ENCODE measurements around the gene SPATS1.

Gene SPATS1, protein sequence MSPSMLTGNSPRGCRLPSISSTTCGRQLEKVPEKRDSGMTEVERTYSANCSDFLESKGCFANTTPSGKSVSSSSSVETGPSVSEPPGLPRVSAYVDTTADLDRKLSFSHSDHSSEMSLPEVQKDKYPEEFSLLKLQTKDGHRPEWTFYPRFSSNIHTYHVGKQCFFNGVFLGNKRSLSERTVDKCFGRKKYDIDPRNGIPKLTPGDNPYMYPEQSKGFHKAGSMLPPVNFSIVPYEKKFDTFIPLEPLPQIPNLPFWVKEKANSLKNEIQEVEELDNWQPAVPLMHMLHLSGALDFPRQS

DNA sequence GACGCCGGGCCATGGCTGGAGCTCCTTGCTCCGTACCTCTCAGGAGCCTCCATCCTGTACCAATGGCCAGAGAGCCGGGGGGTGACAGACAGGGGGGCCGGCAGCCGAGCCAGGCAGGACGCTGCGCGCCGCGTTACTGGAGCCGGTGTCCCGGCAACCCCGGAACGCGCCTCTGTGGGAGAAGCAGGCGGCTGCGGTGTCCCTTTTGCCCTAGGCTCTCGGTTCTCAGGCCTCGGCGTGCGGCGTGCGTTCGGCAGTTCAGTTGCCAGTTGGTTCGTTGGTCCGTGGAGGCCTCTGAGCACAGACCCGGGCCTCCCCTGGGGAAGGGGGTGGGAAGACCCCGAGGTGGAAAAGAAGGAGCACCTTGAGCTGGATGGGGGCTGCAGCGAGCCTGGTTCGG is at the start of gene SPATS1:
TSS of gene SPATS1 (plus strand) at position 162 of the 400 bp plus-strand sequence. CDS start 446 bp downstream, outside the sequence.
- Histone ChIP-seq H3K27ac (ENCODE audit: low read depth, low read length) (no peak within 1 kb of the TSS), H3K27me3 (ENCODE audit: control insufficient read depth, insufficient read depth, low read length) (peaks cover 31% of the 10 kb centered on the region), H3K4me1 (ENCODE audit: control insufficient read depth, insufficient read depth, low read length) (peaks cover 3% of the 10 kb centered on the region; the same call in 1 of the 2 replicates), H3K4me3 (ENCODE audit: low read depth, low read length) (peak within 1 kb of the TSS; percentile 16; the same call in 1 of the 2 replicates), H3K36me3 (ENCODE audit: control insufficient read depth, insufficient read depth, low read length) (no peaks in the 10 kb centered on the region), H3K9ac (ENCODE audit: low read length) (no peak within 1 kb of the TSS), H3K9me3 (ENCODE audit: control insufficient read depth, insufficient read depth, low read depth, low read length) (no peaks in the 10 kb centered on the region)

DNA sequence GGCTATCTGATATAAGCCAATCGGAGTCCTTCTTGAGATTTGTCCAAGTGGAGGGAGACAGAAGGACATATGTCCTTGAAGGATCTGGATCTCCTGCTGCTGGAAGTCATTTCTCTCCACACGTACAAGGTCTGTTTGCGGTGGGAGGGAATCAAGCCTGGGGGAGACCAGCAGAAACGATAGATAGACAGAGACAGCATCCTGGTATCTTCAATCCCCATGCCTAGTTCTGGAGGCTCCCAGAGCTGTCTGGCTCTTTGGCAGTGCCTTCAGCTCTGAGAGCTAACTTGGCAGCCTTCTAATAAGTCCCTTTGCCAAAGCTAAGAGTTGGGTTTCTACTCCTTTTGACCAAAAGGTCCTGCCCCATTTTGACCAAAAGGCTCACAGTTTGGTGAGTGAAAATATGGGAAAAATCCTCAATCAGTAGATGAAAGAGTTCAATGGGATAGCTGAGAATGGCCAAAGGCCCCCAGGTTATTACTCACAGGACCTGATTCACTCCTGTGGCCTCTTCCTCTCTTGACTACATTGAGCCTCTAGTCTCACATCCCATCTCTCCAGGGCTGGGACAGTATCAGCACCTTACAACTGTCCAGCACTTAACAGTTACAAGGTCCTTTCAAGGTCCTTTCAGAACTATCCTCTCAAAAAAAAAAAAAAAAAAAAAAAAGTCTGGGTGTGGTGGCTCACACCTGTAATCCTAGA is 49.6 kb upstream of the SPATS1 start:
- H3K27me3 ChIP-seq (ENCODE audit: control insufficient read depth, insufficient read depth, low read length) = peaks cover 77% of the 10 kb centered on the region
- peaks cover 8% of the 10 kb centered on the region for H3K4me1 ChIP-seq (ENCODE audit: control insufficient read depth, insufficient read depth, low read length)
- H3K9ac ChIP-seq (ENCODE audit: low read length) = no peak overlapping the region
- no peaks in the 10 kb centered on the region for H3K9me3 ChIP-seq (ENCODE audit: control insufficient read depth, insufficient read depth, low read depth, low read length)
- no peak overlapping the region for H3K4me3 ChIP-seq (ENCODE audit: low read depth, low read length)
- no peaks in the 10 kb centered on the region for H3K36me3 ChIP-seq (ENCODE audit: control insufficient read depth, insufficient read depth, low read length)
- no peak overlapping the region for H3K27ac ChIP-seq (ENCODE audit: low read depth, low read length)

DNA sequence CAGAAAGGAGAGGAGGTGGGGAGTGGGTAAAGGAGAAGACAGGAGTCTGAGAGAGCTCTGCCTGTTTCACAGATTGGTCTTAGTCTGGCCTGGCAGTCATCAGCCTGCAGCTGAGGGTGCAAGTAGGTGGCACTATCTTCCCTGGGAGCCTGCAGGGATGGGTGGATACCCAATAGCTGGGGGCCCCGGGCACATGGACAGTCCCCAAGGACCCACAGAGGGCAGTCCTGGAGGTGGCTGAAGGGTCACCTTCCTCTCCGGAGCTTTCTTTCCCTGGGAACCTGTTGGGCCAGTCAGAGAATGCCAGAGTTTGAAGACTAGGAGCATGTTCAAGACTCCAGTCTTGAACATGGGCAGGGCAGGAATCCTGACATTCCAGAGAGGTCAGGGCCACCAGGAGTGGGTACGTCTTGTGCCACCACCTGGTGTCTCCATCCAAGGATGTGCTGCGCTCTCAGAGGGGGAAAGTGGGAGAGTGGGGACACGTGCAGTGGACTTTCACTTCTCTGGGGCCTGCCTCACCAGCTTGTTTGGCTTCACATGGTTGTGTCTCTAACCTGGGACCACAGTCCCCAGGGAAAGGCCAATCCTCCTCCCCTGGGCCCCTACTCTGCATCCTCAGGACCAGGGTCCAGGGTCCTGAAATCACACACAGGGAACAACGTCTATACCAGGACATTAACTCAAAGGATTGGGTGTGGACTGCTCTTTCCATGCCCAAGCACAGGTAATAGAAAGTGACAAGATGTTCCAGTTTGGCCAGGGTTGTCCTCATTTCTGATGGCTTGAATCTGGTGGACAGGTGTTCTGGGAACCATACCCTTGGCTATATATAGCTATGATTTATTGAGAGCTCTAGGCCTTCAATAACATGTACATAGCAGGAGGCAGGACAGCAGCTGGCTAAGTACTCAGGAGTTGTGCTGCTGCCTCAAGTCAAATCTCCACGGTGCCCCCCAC is 47.3 kb upstream of the SPATS1 start:
- H3K27me3 ChIP-seq (ENCODE audit: control insufficient read depth, insufficient read depth, low read length) = peaks cover 73% of the 10 kb centered on the region

DNA sequence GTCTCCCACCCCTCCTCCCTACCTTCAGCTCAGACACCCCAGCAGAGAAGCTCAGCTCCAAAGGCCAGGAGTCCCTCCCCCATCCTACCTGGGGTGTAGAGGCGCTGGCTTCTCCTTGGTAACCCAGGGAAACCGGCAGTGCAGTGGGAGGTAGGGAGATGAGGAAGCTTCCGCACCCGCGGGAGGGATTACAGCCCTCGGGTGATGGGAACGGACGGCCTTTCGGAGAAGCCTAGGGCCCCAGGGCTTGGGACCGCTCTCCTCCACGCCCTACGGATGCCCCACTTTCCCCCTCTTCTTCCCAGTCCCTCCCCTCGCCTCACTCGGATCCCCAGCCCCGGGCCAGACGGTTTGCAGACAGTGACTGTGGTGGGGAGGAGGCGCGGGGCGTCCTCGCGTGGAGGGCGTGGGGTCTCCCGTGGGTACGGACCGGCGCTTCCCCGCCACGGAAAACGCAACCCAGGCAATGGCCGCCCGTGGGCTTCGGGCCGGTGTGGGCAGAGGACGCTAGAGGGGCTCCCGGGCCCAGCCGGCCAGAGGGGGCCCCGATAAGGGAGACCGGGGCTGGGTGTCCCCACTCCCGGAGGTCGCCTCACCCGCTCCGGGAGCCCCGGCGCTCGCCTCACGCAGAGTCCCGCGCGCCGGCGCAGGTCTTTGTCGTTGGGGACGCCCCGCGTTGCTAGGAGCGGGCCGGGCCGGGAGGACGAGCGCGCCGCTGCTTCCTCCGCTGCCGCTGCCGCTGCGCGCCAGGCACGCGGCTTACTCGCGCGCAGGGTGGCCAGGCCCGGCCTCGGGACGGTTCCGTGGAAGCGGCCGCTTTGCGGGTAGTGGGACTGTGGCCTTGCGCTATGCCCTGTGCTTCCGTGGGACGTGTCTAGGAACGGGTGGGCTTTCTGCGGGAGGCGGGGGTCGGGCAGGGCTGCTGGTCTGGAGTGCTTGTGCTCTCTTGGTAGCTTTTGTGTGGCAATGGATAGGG is 45.1 kb upstream of the SPATS1 start:
- no peak overlapping the region for H3K27ac ChIP-seq (ENCODE audit: low read depth, low read length)
- H3K9ac ChIP-seq (ENCODE audit: low read length) = peak overlapping the region; percentile 45

More for the DNA sequence above, 47.3 kb upstream of the SPATS1 start:
- H3K4me3 ChIP-seq (ENCODE audit: low read depth, low read length) = no peak overlapping the region
- H3K9me3 ChIP-seq (ENCODE audit: control insufficient read depth, insufficient read depth, low read depth, low read length) = no peaks in the 10 kb centered on the region
- no peak overlapping the region for H3K27ac ChIP-seq (ENCODE audit: low read depth, low read length)
- peaks cover 1% of the 10 kb centered on the region for H3K36me3 ChIP-seq (ENCODE audit: control insufficient read depth, insufficient read depth, low read length)
- H3K9ac ChIP-seq (ENCODE audit: low read length) = no peak overlapping the region
- peaks cover 8% of the 10 kb centered on the region for H3K4me1 ChIP-seq (ENCODE audit: control insufficient read depth, insufficient read depth, low read length)

DNA sequence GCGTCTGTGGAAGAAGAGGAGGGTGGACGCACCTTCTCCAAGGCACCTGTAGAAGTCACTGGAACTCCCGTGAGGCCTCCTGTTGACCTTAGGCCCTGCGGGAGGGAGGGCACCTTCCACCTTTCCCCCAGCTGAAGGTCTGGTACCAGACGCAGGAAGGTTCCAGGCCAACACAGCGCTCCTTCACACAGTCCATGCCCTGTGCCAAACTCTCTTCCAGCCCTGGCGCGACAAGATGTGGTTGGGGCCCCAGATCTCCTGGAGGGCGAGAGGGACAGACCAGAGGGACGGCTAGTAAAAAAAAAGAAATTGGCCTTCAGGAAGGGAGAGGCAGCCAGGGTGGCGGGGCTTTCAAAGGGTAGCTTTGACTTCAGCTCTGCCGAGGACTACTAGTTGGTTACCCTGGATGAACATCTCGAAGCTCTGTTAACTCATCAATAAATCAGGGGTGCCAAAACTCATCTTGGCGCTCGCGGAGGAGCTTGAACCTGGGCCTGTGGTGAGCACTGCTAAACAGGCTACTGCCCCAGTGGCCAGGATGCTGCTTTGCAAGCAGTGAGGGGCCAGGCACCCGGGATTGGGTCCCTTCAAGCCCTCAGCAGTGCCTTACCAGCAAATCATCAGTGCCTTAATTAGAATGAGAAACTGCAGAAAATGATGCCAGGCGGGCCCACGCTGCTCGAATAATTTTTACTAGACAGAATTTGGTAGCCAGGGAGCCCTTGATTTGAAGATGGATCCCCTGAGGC is 44.2 kb upstream of the SPATS1 start:
- peak overlapping the region; percentile 82 for H3K4me3 ChIP-seq (ENCODE audit: low read depth, low read length)
- H3K27me3 ChIP-seq (ENCODE audit: control insufficient read depth, insufficient read depth, low read length) = peaks cover 48% of the 10 kb centered on the region
- H3K9ac ChIP-seq (ENCODE audit: low read length) = peak overlapping the region; percentile 32
- no peaks in the 10 kb centered on the region for H3K9me3 ChIP-seq (ENCODE audit: control insufficient read depth, insufficient read depth, low read depth, low read length)
- H3K4me1 ChIP-seq (ENCODE audit: control insufficient read depth, insufficient read depth, low read length) = peaks cover 8% of the 10 kb centered on the region
- H3K36me3 ChIP-seq (ENCODE audit: control insufficient read depth, insufficient read depth, low read length) = peaks cover 32% of the 10 kb centered on the region
- H3K27ac ChIP-seq (ENCODE audit: low read depth, low read length) = no peak overlapping the region

More for the DNA sequence above, 45.1 kb upstream of the SPATS1 start:
- Histone ChIP-seq H3K4me1 (ENCODE audit: control insufficient read depth, insufficient read depth, low read length) (peaks cover 8% of the 10 kb centered on the region), H3K27me3 (ENCODE audit: control insufficient read depth, insufficient read depth, low read length) (peaks cover 53% of the 10 kb centered on the region), H3K4me3 (ENCODE audit: low read depth, low read length) (peak overlapping the region; percentile 82), H3K36me3 (ENCODE audit: control insufficient read depth, insufficient read depth, low read length) (peaks cover 24% of the 10 kb centered on the region), H3K9me3 (ENCODE audit: control insufficient read depth, insufficient read depth, low read depth, low read length) (no peaks in the 10 kb centered on the region)

DNA sequence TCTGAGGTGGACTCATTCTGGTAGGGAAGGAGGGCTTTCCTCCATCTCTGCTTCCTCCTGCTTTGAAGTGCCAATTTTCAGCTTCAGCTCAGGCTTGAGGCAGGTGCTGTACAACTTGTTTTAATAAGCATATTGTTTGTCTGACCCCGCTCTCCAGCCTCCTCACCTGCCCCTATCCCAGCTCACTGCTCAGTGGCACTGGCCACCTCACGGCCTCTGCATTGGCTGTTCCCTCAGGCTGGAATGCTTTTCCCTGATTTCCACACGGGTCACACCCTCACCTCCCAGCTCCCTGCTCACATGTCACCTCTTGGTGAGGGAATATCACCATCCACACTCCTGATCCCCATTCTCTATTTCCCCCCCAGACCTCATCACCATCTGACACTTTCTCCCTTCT is 43.6 kb upstream of the SPATS1 start:
- Histone ChIP-seq H3K27me3 (ENCODE audit: control insufficient read depth, insufficient read depth, low read length) (peaks cover 45% of the 10 kb centered on the region), H3K27ac (ENCODE audit: low read depth, low read length) (no peak overlapping the region), H3K36me3 (ENCODE audit: control insufficient read depth, insufficient read depth, low read length) (peaks cover 39% of the 10 kb centered on the region), H3K4me3 (ENCODE audit: low read depth, low read length) (no peak overlapping the region), H3K9ac (ENCODE audit: low read length) (no peak overlapping the region), H3K9me3 (ENCODE audit: control insufficient read depth, insufficient read depth, low read depth, low read length) (no peaks in the 10 kb centered on the region), H3K4me1 (ENCODE audit: control insufficient read depth, insufficient read depth, low read length) (peaks cover 8% of the 10 kb centered on the region)

DNA sequence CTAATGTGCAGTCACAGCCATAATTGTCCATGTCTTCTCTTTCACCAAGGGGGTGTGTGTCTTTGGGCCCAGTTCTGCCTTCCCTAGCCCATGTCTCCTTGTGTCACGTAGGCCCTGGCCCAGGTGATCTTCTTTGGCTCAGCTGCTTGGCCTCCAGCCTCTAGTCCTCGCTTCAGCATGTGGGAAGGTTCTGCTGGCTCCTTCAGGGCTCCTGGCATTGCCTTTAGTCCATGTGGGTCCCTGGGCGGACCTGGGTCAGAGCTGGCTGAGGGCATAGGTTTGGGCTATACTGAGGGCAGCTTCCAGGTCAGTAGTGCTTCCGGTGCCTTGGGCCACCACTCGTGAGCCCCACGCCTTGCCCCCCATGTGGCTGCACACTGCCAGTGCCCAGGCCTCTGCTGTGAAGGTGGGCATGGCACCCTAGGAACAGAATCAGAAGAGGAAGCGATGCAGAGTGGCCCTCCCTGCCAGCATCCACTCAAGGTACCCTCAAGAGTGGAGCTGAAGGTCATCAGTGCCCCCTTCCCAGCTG is 42.1 kb upstream of the SPATS1 start:
- peaks cover 37% of the 10 kb centered on the region for H3K27me3 ChIP-seq (ENCODE audit: control insufficient read depth, insufficient read depth, low read length)

DNA sequence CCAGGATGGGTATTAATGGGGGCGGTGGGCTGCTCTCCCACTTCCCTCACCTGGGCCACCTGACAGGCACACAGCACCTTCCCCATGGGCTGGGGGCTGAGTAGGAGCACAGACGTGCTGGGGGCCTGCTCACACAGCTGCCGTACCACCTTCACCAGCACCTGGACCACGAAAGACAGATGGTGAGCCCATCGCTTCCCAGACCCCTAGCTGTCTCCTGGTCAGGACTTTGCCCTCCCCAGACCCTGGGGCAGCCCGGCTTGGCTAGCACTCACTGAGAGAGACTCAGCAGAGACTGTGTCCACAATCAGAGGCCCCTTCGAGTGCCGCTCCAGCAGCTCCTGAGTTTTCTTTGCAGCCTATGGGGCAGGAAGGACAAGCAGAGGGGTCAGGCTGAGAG is 41.3 kb upstream of the SPATS1 start:
- H3K27ac ChIP-seq (ENCODE audit: low read depth, low read length) = no peak overlapping the region
- H3K4me3 ChIP-seq (ENCODE audit: low read depth, low read length) = no peak overlapping the region
- H3K4me1 ChIP-seq (ENCODE audit: control insufficient read depth, insufficient read depth, low read length) = peaks cover 12% of the 10 kb centered on the region
- no peak overlapping the region for H3K9ac ChIP-seq (ENCODE audit: low read length)
- H3K27me3 ChIP-seq (ENCODE audit: control insufficient read depth, insufficient read depth, low read length) = peaks cover 30% of the 10 kb centered on the region
- H3K9me3 ChIP-seq (ENCODE audit: control insufficient read depth, insufficient read depth, low read depth, low read length) = no peaks in the 10 kb centered on the region
- H3K36me3 ChIP-seq (ENCODE audit: control insufficient read depth, insufficient read depth, low read length) = peaks cover 60% of the 10 kb centered on the region

More for the DNA sequence above, 42.1 kb upstream of the SPATS1 start:
- Histone ChIP-seq H3K9me3 (ENCODE audit: control insufficient read depth, insufficient read depth, low read depth, low read length) (no peaks in the 10 kb centered on the region), H3K9ac (ENCODE audit: low read length) (no peak overlapping the region), H3K27ac (ENCODE audit: low read depth, low read length) (no peak overlapping the region), H3K4me3 (ENCODE audit: low read depth, low read length) (no peak overlapping the region), H3K36me3 (ENCODE audit: control insufficient read depth, insufficient read depth, low read length) (peaks cover 53% of the 10 kb centered on the region), H3K4me1 (ENCODE audit: control insufficient read depth, insufficient read depth, low read length) (peaks cover 12% of the 10 kb centered on the region)

DNA sequence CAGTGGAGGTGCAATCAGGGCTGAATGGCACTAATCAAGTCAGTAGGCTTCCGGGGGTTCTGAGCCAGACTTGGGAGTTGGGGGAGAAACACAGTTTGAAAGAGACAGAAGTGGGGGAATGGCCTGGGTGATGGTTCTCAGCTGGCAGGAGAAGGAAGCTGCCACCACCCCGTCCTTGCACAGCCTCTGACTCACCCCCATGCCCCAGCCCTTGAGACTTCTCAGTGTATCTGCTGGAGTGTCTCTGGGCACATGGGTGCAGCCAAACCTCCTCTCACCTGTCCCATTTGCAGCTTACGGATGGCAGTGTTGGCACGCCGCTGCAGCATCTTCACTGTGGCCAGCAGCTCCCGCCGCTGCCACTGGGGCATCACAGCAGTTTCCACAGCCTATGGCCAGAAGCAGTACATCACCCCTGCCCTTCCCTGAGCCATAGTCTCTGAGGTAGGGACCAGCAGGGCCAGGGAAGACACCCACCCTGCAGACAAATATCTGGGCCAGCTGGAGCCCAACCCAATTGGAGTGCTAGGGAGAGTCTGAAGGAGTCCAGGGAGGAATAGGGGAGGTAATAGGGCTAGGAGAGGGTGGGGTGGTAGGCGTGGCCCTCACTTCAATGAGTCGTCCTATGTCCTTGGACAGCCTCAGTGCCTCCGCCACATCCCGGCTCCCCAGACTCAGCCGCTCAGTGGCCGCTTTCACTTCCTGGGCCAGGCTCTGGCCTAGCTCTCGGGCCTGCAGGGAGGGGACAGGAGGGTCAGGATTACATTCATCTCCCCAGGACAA is 40.5 kb upstream of the SPATS1 start:
- no peak overlapping the region for H3K9ac ChIP-seq (ENCODE audit: low read length)
- peaks cover 21% of the 10 kb centered on the region for H3K27me3 ChIP-seq (ENCODE audit: control insufficient read depth, insufficient read depth, low read length)
- no peak overlapping the region for H3K4me3 ChIP-seq (ENCODE audit: low read depth, low read length)
- peaks cover 69% of the 10 kb centered on the region for H3K36me3 ChIP-seq (ENCODE audit: control insufficient read depth, insufficient read depth, low read length)
- H3K4me1 ChIP-seq (ENCODE audit: control insufficient read depth, insufficient read depth, low read length) = peaks cover 5% of the 10 kb centered on the region
- H3K9me3 ChIP-seq (ENCODE audit: control insufficient read depth, insufficient read depth, low read depth, low read length) = no peaks in the 10 kb centered on the region
- no peak overlapping the region for H3K27ac ChIP-seq (ENCODE audit: low read depth, low read length)

Data from HUES6 (cell line).